Sigmoid colon (tissue), 4 donors: ENCODE data around the gene SLC35G1.

Experiments used
- EP300 ChIP-seq, 4 donors: sonication (generic); formaldehyde crosslinking; IDR thresholded peaks; one replicate each; pipeline ENCODE4 v1.6.1; 2017; ENCODE audit warnings: antibody characterized with exemption in 4 of 4
- POLR2A ChIP-seq, 2 donors: fragments of 450-650 bp; IDR thresholded peaks; one replicate each; pipeline ENCODE4 v1.6.1; 2016; ENCODE audit warnings: antibody characterized with exemption in 2 of 2, mild to moderate bottlenecking in 2 of 2, moderate library complexity in 2 of 2
- POLR2AphosphoS5 ChIP-seq, 4 donors: sonication (generic); formaldehyde crosslinking; IDR thresholded peaks; one replicate each; pipeline ENCODE4 v1.6.1; 2017; ENCODE audit warnings: antibody characterized with exemption in 4 of 4
- TF ChIP-seq, protein P1 (sequence below), 4 experiments: fragments of 450-650 bp in 3 of 4; fragments of 200-600 bp in 1 of 4; IDR thresholded peaks; one replicate each; pipeline ENCODE4 v1.5.1; 2016 to 2019; ENCODE audit warnings: antibody characterized with exemption in 4 of 4, mild to moderate bottlenecking in 3 of 4, moderate library complexity in 2 of 4

DNA sequence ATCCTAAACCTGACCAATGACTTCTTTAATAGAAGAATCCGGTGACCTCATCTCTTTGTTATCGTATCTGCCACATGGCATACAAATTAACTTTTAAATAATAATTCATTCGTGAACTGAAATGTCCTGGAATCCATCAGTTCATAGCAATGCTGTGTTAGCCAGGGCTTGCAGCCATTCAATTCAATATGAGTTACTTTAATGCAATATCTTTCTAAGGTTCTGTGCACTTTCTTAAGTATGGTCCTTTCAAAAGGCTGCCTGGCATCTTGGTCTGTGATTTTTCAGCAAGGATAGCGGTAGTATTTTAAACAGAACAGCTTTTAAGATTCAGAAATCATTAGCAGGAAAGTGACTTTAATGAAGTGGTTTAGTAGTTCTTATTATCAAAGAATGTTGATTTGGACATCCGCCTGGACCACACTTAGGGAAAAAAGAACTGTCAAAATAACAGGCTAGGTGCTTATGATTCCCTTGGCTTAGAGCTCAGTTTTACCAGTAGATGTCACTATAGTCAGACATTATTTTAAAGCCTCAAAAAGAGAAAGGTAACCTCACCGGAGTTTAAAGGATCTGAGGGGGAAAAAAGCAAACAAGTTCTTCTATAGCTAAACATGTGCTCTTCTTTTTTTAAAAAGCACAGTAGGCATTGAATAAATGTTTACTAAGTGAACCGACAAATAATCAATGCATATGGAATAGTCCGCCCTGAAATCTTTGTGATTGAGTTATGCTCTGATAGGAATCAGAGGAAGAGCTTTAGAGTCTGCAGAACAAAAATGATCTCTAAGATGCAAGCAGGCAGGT lies 22.7 kb downstream of the SLC35G1 start:
- TF ChIP-seq, protein P1, sequence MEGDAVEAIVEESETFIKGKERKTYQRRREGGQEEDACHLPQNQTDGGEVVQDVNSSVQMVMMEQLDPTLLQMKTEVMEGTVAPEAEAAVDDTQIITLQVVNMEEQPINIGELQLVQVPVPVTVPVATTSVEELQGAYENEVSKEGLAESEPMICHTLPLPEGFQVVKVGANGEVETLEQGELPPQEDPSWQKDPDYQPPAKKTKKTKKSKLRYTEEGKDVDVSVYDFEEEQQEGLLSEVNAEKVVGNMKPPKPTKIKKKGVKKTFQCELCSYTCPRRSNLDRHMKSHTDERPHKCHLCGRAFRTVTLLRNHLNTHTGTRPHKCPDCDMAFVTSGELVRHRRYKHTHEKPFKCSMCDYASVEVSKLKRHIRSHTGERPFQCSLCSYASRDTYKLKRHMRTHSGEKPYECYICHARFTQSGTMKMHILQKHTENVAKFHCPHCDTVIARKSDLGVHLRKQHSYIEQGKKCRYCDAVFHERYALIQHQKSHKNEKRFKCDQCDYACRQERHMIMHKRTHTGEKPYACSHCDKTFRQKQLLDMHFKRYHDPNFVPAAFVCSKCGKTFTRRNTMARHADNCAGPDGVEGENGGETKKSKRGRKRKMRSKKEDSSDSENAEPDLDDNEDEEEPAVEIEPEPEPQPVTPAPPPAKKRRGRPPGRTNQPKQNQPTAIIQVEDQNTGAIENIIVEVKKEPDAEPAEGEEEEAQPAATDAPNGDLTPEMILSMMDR (IDR thresholded peaks at IDR 0.05): peak; percentile 29 to 51 (median 44)
- TF ChIP-seq POLR2AphosphoS5 (IDR thresholded peaks at IDR 0.05) (no peak), POLR2A (IDR thresholded peaks at IDR 0.05) (no peak), EP300 (IDR thresholded peaks at IDR 0.05) (no peak)
